Panc1 (cell line): ENCODE measurements around the gene PNMA1.

ENCODE experiments used
- CTCF ChIP-seq: fragments of 450-650 bp; IDR thresholded peaks from 2 replicates; pipeline ENCODE4 v1.5.1; 2017; ENCODE audit warnings: mild to moderate bottlenecking
- POLR2AphosphoS5 ChIP-seq: IDR thresholded peaks from 2 replicates; pipeline ENCODE4 v1.6.1; 2012; ENCODE audit warnings: mild to moderate bottlenecking, low read depth, low read length, moderate library complexity
- SIN3A ChIP-seq: IDR thresholded peaks from 2 replicates; pipeline ENCODE4 v1.6.1; 2012; ENCODE audit warnings: low read depth, mild to moderate bottlenecking, low read length, moderate library complexity, borderline replicate concordance; ENCODE audit not compliant: insufficient read depth

- no peak for TF ChIP-seq CTCF
- no peak for TF ChIP-seq SIN3A
- no peak for TF ChIP-seq POLR2AphosphoS5
Observed at GRCh38 chr14:73761618-73762355, 47.6 kb upstream of the PNMA1 start.
